Common myeloid progenitor, CD34-positive (primary cell): Measurements from ENCODE around the gene SEMA5A.

ENCODE experiments used
- CTCF ChIA-PET: fragments of 350-600 bp; sonication (Branson Sonifier 250); formaldehyde crosslinking; loops from one replicate; lab custom pipeline; 2021; ENCODE audit warnings: antibody characterized with exemption; lab: Charles Lee
- POLR2A ChIA-PET: fragments of 350-600 bp; sonication (Branson Sonifier 250); formaldehyde crosslinking; loops from one replicate; lab custom pipeline; 2021; ENCODE audit warnings: antibody characterized with exemption; lab: Charles Lee
- DNase-seq, 3 donors: peaks; one replicate each; pipeline versions ENCODE4 v3.0.0 to v3.0.0-alpha.2; 2013
- H3K27ac ChIP-seq, 2 experiments: 1 replicate in 1 of 2; 2 replicates in 1 of 2; pipeline ENCODE4 v1.7.0; 2013; ENCODE audit warnings: inconsistent platforms in 2 of 2, low read length in 2 of 2, mild to moderate bottlenecking in 2 of 2, low read depth in 1 of 2, moderate library complexity in 1 of 2; ENCODE audit not compliant: severe bottlenecking in 2 of 2, insufficient read depth in 1 of 2, poor library complexity in 1 of 2
- H3K27me3 ChIP-seq, 5 experiments: replicated peaks in 2 of 5; 1 replicate in 3 of 5; 2 replicates in 2 of 5; pipeline versions ENCODE4 v1.6.1 to v1.7.0; 2013; ENCODE audit warnings: low read length in 4 of 5, mild to moderate bottlenecking in 2 of 5, moderate library complexity in 2 of 5, inconsistent platforms in 1 of 5; ENCODE audit not compliant: insufficient read depth in 5 of 5, control insufficient read depth in 4 of 5
- H3K36me3 ChIP-seq, 4 experiments: 1 replicate in 2 of 4; 2 replicates in 2 of 4; pipeline versions ENCODE4 v1.6.1 to v1.7.0; 2013; ENCODE audit warnings: low read length in 3 of 4, control low read depth in 1 of 4, mild to moderate bottlenecking in 1 of 4; ENCODE audit not compliant: control insufficient read depth in 4 of 4, insufficient read depth in 4 of 4
- H3K4me1 ChIP-seq, 4 experiments: 1 replicate in 3 of 4; 2 replicates in 1 of 4; pipeline versions ENCODE4 v1.6.1 to v1.7.1; 2013; ENCODE audit warnings: low read length in 3 of 4, mild to moderate bottlenecking in 3 of 4, control low read depth in 1 of 4, inconsistent platforms in 1 of 4, moderate library complexity in 1 of 4; ENCODE audit not compliant: control insufficient read depth in 4 of 4, insufficient read depth in 4 of 4; ENCODE audit errors: control extremely low read depth in 1 of 4
- H3K4me3 ChIP-seq, 7 experiments: 1 replicate in 4 of 7; 2 replicates in 3 of 7; pipeline versions ENCODE4 v1.5.1 to v1.7.0; 2013; ENCODE audit warnings: mild to moderate bottlenecking in 7 of 7, low read length in 6 of 7, moderate library complexity in 6 of 7, inconsistent platforms in 2 of 7, low read depth in 2 of 7, control low read depth in 1 of 7; ENCODE audit not compliant: insufficient read depth in 4 of 7, control insufficient read depth in 1 of 7; ENCODE audit errors: extremely low read depth in 1 of 7
- H3K9me3 ChIP-seq, 5 experiments: 1 replicate in 4 of 5; 2 replicates in 1 of 5; pipeline versions ENCODE4 v1.6.1 to v1.7.1; 2013; ENCODE audit warnings: low read length in 4 of 5, mild to moderate bottlenecking in 2 of 5, inconsistent platforms in 1 of 5, low read depth in 1 of 5, moderate library complexity in 1 of 5; ENCODE audit not compliant: control insufficient read depth in 4 of 5, insufficient read depth in 2 of 5; ENCODE audit errors: control extremely low read depth in 1 of 5
- whole genome bisulfite sequencing: methylation state at CpG from one replicate; pipeline ENCODE4 v1.1.5; 2013; ENCODE audit not compliant: insufficient coverage; 5-methylcytosine and 5-hydroxymethylcytosine counted together

Gene SEMA5A

DNA sequence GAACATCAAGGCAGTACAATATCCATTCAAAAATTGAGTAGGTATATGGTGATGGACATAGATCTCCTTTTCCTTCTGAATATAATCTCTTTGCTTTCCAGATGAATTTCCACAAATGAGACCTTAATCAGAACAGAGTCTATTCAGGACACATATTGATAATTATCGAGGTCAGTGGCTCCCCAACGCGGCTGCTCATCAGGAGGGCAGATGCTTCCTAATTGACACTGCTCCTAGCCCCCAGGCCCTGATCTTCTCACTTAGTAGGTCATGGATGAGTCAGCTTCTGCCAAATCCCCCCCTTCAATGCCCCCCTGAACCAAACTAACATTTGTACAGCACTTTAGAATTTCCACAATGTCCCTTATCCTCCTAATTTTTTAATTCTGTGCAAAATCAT is 51.6 kb downstream of the SEMA5A start:
- CTCF ChIA-PET: no interaction called here
- no peaks in the 10 kb centered on the region for H3K36me3 ChIP-seq
- no peak for DNase-seq
- WGBS: 97% methylated on average over 3 of the region's 3 CpGs
- H3K4me3 ChIP-seq: no peak overlapping the region
- no peaks in the 10 kb centered on the region for H3K27me3 ChIP-seq
- POLR2A ChIA-PET: no interaction called here
- H3K27ac ChIP-seq: no peak overlapping the region
- H3K9me3 ChIP-seq: no peaks in the 10 kb centered on the region
- H3K4me1 ChIP-seq: no peaks in the 10 kb centered on the region

DNA sequence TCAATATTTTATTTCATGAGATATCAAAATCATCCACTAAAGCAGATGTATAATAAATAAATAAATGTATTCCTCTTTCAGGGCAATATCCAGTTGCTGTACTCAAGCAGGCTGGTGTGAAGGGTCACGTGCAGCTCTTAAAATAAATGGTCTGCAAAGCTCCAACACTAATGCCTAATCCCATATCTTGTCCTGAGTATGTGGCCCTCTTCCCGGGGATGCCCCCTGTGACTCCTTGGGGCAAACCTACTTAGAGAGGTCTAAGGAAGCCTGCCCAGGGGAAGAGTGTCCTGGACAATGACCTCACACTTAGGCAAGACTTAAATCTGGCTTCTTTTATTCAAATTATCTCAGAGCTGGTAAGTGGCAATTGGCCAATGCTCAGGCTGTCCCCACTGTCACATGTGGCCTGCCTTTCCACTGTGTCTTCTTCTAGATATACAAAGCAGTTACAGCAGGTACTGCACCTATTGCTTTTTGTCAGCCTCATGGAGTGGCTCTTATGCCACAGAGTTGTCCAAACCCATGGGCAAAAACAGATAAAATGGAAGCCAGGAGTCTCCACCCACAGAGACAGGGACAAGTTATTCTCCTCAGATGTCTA is 55.3 kb downstream of the SEMA5A start:
- H3K4me1 ChIP-seq: no peaks in the 10 kb centered on the region
- H3K4me3 ChIP-seq: no peak overlapping the region
- POLR2A ChIA-PET: no interaction called here
- H3K36me3 ChIP-seq: no peaks in the 10 kb centered on the region
- WGBS: 100% methylated on average over 1 of the region's 2 CpGs
- H3K27ac ChIP-seq: no peak overlapping the region
- CTCF ChIA-PET: no interaction called here
- DNase-seq: no peak
- peaks cover 0 to 2% (median 0%) of the 10 kb centered on the region in 5 experiments for H3K9me3 ChIP-seq
- no peaks in the 10 kb centered on the region for H3K27me3 ChIP-seq

DNA sequence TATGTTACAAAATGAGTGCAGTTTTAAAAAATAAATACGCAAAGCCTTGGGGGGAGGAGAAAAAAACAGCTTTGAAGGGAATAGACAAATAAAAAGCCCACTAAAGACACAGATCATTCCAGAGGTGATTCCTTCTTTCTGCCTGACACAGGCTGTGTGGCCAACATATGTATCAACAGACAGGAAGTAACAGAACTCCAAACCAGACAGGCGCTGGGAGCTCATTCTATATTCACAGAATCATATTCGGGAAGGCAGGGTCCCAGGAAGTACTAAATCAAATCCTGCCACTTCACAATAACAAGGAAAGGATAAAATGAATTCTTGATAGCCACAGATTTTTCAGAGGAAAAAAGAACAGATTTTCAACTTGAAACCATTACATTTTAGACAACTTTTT is 62.1 kb downstream of the SEMA5A start:
- POLR2A ChIA-PET: no interaction called here
- Histone ChIP-seq H3K4me1 (no peaks in the 10 kb centered on the region), H3K4me3 (no peak overlapping the region), H3K36me3 (no peaks in the 10 kb centered on the region), H3K27me3 (no peaks in the 10 kb centered on the region), H3K9me3 (peaks cover 0 to 7% (median 0%) of the 10 kb centered on the region in 5 experiments), H3K27ac (no peak overlapping the region)
- CTCF ChIA-PET: no interaction called here
- 75% methylated on average over 3 of the region's 3 CpGs for WGBS
- DNase-seq: no peak

DNA sequence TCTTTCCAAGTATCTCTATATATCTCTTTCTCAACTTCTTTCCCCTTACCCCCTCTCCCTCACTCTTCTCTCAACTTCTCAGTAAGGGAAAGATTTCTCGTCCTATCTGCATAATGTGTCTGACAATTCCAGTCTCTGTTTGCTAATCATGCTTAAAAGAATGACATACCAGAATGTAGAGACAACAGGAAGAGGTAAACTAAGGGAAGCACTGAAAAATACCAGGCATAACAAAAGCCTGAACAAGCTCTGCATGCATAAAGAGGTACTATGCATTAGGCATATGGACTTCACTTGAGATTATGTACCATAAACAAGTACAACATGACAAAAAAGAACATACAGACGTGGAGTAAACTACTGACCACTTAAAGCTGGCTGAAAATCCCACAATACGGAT is 62.6 kb downstream of the SEMA5A start:
- DNase-seq: peak in 1 of 3 donors; percentile 6
- peaks cover 0 to 11% (median 0%) of the 10 kb centered on the region in 5 experiments for H3K9me3 ChIP-seq
- WGBS: 33% methylated on average over 3 of the region's 3 CpGs
- ChIA-PET POLR2A (no interaction called here), CTCF (no interaction called here)
- H3K36me3 ChIP-seq: no peaks in the 10 kb centered on the region
- H3K4me1 ChIP-seq: no peaks in the 10 kb centered on the region
- no peaks in the 10 kb centered on the region for H3K27me3 ChIP-seq
- no peak overlapping the region for H3K27ac ChIP-seq
- H3K4me3 ChIP-seq: no peak overlapping the region

DNA sequence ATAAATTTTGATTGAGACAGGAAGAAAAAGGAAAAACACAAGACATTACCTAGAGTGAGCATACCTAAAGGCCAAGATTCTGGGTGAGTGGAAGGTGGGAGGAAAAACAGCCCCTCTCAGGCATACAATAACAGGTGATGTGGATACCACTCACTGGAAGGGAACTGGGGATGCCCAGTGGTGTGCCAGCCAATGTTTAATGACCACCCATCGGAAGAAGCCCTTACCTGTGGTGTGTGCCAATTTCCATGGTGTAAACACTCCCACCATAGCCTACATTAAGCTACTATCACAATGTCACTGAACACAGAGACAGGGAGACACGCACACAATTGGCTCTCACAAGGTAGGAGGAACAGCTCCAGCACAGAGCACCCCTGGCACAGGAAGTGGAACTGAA is 63.5 kb downstream of the SEMA5A start:
- H3K27me3 ChIP-seq: no peaks in the 10 kb centered on the region
- H3K36me3 ChIP-seq: no peaks in the 10 kb centered on the region
- ChIA-PET POLR2A (no interaction called here), CTCF (no interaction called here)
- WGBS: 100% methylated on average over 2 of the region's 2 CpGs
- DNase-seq: no peak
- no peak overlapping the region for H3K4me3 ChIP-seq
- H3K9me3 ChIP-seq: peaks cover 0 to 18% (median 4%) of the 10 kb centered on the region in 5 experiments
- no peak overlapping the region for H3K27ac ChIP-seq
- no peaks in the 10 kb centered on the region for H3K4me1 ChIP-seq

DNA sequence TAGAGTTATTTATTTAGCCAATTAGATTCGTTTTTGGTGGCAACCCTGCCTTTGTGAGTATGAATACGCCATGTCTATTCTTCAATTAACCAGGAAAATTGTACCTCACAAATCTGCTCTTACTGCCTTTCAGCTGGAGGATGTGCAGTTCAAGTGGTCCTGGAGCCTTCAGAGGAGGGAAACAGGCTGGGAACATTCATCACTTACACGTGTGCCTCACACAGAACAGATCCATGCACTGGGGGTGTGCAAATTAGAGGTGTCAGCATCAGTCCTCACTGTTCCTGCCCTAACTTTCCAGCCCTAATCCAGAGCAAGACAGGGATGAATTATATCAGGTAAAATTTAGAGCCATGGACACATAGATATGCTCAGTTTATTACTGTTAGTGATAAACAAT is 65.4 kb downstream of the SEMA5A start:
- Histone ChIP-seq H3K4me3 (no peak overlapping the region), H3K36me3 (no peaks in the 10 kb centered on the region), H3K27me3 (no peaks in the 10 kb centered on the region), H3K27ac (no peak overlapping the region), H3K9me3 (peaks cover 0 to 19% (median 4%) of the 10 kb centered on the region in 5 experiments), H3K4me1 (no peaks in the 10 kb centered on the region)
- ChIA-PET POLR2A (no interaction called here), CTCF (no interaction called here)
- DNase-seq: no peak
- 75% methylated on average over 2 of the region's 3 CpGs for WGBS

DNA sequence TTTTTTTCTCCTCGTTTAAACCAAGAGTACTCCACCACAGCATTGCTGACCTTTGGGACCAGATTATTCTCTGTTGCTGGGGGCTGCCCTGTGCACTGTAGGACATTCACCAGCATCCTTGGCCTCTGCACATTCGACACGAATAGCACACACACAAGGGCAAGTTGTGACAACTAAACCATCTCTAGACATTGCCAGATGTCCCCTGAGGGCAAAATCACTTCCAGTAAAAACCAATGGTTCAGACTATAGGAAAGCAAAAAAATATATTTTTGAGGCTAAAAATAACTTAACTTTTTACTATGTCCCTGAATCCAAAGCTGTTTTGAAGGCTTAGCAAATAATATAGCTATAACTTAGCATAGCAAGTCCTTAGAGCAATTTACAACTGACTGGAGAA is 65.9 kb downstream of the SEMA5A start:
- ChIA-PET CTCF (no interaction called here), POLR2A (no interaction called here)
- Histone ChIP-seq H3K27ac (no peak overlapping the region), H3K9me3 (peaks cover 0 to 19% (median 4%) of the 10 kb centered on the region in 5 experiments), H3K4me1 (no peaks in the 10 kb centered on the region), H3K4me3 (no peak overlapping the region), H3K27me3 (no peaks in the 10 kb centered on the region), H3K36me3 (no peaks in the 10 kb centered on the region)
- DNase-seq: no peak
- WGBS: 91% methylated on average over 1 of the region's 3 CpGs
